Thyroid gland (tissue), 4 donors: Measurements from ENCODE around the gene CCDC106. TPM values are rescaled to one million over a fixed set of nuclear protein-coding genes. Genes with fewer than 3 reads are reported as not detected.

Source experiments
- DNase-seq, 2 donors: peaks; one replicate each; pipeline ENCODE4 v3.0.0-alpha.2; 2019
- H3K27ac ChIP-seq, 3 donors: fragments of 200-600 bp; sonication (generic); 1 replicate in 2 of 3; 2 replicates in 1 of 3; pipeline ENCODE4 v1.5.1; 2016 to 2019; ENCODE audit warnings: mild to moderate bottlenecking in 1 of 3, moderate library complexity in 1 of 3
- H3K27me3 ChIP-seq: fragments of 200-600 bp; sonication (generic); one replicate; pipeline ENCODE4 v1.5.1; 2019
- H3K36me3 ChIP-seq, 2 donors: fragments of 200-600 bp; sonication (generic); one replicate each; pipeline ENCODE4 v1.5.1; 2016 to 2019
- H3K4me1 ChIP-seq, 2 donors: fragments of 200-600 bp; sonication (generic); one replicate each; pipeline ENCODE4 v1.5.1; 2017 to 2019
- H3K4me3 ChIP-seq, 3 donors: fragments of 200-600 bp; sonication (generic); replicated peaks in 1 of 3; 1 replicate in 2 of 3; 2 replicates in 1 of 3; pipeline ENCODE4 v1.5.1; 2016; ENCODE audit warnings: mild to moderate bottlenecking in 1 of 3
- H3K9me3 ChIP-seq: fragments of 200-600 bp; sonication (generic); one replicate; pipeline ENCODE4 v1.5.1; 2017
- POLR2A ChIP-seq, 2 donors: fragments of 450-650 bp; IDR thresholded peaks; one replicate each; pipeline ENCODE4 v1.6.1; 2017; ENCODE audit warnings: antibody characterized with exemption in 2 of 2, mild to moderate bottlenecking in 2 of 2, moderate library complexity in 1 of 2
- WGBS, 2 donors: methylation state at CpG; one replicate each; pipeline ENCODE4 v1.1.5; 2017; 5-methylcytosine and 5-hydroxymethylcytosine counted together
- intact Hi-C: fragments of 100-400 bp; cut with DNase I; formaldehyde crosslinking; loops from one replicate; pipeline ENCODE4 v1.15.1; 2023
- total RNA-seq, 4 donors: library from RNA; depleted of rRNA; stranded (reverse); fragments of >200 nt; gene quantifications; one replicate each; pipeline ENCODE4 v1.2.3, GENCODE V29; 2016
- TF ChIP-seq, protein P1 (sequence below), 6 experiments: fragments of 200-600 bp in 3 of 6; fragments of 450-650 bp in 3 of 6; sonication (generic) in 3 of 6; IDR thresholded peaks; one replicate each; pipeline ENCODE4 v1.5.1; 2016 to 2019; ENCODE audit warnings: antibody characterized with exemption in 6 of 6, mild to moderate bottlenecking in 2 of 6, inconsistent platforms in 1 of 6, moderate library complexity in 1 of 6

Gene CCDC106
- total RNA-seq, 4 donors from 2014 or later: 11.2 to 23.2 (median 20.7) TPM

DNA sequence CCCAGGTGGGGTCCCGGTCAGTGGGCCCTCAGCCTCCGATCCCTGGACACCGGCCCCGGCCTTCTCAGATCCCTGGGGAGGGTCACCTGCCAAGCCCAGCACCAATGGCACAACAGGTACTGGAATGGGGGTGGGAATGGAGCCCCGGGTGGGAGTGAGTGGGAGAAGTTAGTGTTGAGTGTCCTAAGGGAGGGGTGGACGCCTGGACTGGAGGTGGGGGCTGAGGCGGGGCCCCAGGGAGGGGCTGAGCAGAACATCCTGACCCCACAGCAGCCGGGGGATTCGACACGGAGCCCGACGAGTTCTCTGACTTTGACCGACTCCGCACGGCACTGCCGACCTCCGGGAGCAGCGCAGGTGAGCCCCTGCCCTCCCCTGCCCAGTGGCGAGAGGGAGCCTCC lies 44.7 kb downstream of the CCDC106 start:
- intact Hi-C loops: no loop called here
- Histone ChIP-seq H3K9me3 (no peaks in the 10 kb centered on the region), H3K4me3 (no peak overlapping the region), H3K36me3 (peaks cover 88% of the 10 kb centered on the region in 2 donors), H3K4me1 (no peaks in the 10 kb centered on the region), H3K27ac (no peak overlapping the region), H3K27me3 (no peaks in the 10 kb centered on the region)
- TF ChIP-seq POLR2A (IDR thresholded peaks at IDR 0.05): no peak
- TF ChIP-seq, protein P1, sequence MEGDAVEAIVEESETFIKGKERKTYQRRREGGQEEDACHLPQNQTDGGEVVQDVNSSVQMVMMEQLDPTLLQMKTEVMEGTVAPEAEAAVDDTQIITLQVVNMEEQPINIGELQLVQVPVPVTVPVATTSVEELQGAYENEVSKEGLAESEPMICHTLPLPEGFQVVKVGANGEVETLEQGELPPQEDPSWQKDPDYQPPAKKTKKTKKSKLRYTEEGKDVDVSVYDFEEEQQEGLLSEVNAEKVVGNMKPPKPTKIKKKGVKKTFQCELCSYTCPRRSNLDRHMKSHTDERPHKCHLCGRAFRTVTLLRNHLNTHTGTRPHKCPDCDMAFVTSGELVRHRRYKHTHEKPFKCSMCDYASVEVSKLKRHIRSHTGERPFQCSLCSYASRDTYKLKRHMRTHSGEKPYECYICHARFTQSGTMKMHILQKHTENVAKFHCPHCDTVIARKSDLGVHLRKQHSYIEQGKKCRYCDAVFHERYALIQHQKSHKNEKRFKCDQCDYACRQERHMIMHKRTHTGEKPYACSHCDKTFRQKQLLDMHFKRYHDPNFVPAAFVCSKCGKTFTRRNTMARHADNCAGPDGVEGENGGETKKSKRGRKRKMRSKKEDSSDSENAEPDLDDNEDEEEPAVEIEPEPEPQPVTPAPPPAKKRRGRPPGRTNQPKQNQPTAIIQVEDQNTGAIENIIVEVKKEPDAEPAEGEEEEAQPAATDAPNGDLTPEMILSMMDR (IDR thresholded peaks at IDR 0.05): no peak
- WGBS, 2 donors: 95 to 97% methylated on average over 15 to 19 of the region's 19 CpGs
- no peak for DNase-seq

DNA sequence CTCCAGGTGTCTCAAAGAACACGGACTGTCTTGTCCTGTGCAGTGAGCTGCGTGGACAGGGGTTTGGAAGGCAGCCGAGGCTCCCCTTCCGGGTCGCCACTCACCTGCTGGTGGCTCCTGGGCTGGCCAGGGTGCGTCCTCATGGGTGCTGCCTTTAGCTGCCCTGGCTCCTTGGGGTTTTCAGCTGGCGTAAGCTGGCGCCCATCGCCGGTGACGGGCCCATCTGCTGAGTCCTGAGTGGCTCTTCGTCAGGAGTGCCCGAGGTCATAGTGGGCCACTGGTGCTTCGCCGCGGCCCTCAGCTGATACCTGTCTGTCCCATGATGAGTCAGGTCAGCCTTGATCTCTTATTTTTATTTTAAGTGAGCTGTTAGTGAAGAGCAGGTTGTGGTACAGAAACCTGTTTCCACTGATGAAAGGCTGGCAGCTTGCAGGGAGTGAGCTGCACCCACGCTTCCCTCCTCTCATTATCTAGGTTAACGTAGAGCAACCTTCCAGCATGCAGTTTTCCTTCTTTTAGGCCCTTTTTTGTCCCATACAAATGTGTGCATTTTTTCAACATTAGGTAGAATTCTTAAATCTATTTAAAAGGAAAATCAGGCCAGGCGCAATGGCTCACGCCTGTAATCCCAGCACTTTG lies 45.4 kb downstream of the CCDC106 start:
- Histone ChIP-seq H3K9me3 (no peaks in the 10 kb centered on the region), H3K27ac (no peak overlapping the region), H3K27me3 (no peaks in the 10 kb centered on the region), H3K4me3 (no peak overlapping the region), H3K36me3 (peaks cover 85 to 87% of the 10 kb centered on the region in 2 donors), H3K4me1 (no peaks in the 10 kb centered on the region)
- TF ChIP-seq, protein P1 (IDR thresholded peaks at IDR 0.05): no peak
- no peak for TF ChIP-seq POLR2A (IDR thresholded peaks at IDR 0.05)
- intact Hi-C loops: no loop called here
- DNase-seq: no peak
- 97 to 99% methylated on average over 16 to 18 of the region's 20 CpGs for WGBS, 2 donors

DNA sequence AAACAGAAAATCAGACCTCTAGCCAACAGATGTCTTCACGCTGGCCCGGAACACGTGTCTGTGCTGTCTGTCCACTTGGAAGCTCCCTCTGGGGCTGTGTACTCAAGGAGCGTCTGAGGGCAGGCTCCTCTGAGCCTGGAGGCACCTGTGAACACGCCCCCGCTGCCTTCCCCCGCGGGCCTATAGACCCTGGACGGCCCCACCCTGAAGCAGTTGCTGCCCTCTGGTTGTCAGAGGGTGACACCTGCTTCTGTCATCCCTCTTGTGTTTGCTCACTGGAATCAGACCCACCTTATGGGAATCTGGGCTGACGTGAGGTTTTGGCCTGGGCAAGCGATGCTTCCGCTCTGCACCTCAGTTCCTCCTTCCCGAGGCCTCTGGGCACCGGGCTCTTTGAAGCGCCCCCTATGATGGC lies 46.2 kb downstream of the CCDC106 start:
- no peak for DNase-seq
- H3K36me3 ChIP-seq: peaks cover 77 to 79% of the 10 kb centered on the region in 2 donors
- 85 to 89% methylated on average over 9 to 15 of the region's 15 CpGs for WGBS, 2 donors
- H3K4me3 ChIP-seq: no peak overlapping the region
- no peaks in the 10 kb centered on the region for H3K9me3 ChIP-seq
- H3K27me3 ChIP-seq: no peaks in the 10 kb centered on the region
- H3K4me1 ChIP-seq: no peaks in the 10 kb centered on the region
- TF ChIP-seq POLR2A (IDR thresholded peaks at IDR 0.05): no peak
- TF ChIP-seq, protein P1 (IDR thresholded peaks at IDR 0.05): no peak
- H3K27ac ChIP-seq: no peak overlapping the region
- intact Hi-C loops: no loop called here

DNA sequence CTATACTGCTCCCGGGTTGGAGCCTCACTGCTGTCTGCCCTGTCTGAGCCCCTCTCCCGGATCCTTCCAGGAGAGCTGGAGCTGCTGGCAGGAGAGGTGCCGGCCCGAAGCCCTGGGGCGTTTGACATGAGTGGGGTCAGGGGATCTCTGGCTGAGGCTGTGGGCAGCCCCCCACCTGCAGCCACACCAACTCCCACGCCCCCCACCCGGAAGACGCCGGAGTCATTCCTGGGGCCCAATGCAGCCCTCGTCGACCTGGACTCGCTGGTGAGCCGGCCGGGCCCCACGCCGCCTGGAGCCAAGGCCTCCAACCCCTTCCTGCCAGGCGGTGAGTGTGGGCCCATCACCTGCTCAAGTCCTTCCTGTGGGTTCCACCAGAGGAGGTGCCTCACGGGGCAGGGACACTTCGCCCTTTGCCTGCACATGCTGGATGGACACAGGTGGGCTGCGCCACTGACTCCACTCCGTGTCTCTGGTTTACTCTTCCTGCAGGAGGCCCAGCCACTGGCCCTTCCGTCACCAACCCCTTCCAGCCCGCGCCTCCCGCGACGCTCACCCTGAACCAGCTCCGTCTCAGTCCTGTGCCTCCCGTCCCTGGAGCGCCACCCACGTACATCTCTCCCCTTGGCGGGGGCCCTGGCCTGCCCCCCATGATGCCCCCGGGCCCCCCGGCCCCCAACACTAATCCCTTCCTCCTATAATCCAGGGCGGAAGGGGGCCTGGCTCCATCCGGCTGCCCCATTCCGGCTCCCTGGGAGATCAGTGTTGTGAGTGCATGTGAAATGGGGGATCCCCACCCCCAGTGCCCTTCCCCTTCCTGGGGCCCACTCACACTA lies 46.9 kb downstream of the CCDC106 start:
- intact Hi-C loops: no loop called here
- H3K9me3 ChIP-seq: no peaks in the 10 kb centered on the region
- no peaks in the 10 kb centered on the region for H3K4me1 ChIP-seq
- 94 to 97% methylated on average over 22 to 23 of the region's 37 CpGs for WGBS, 2 donors
- TF ChIP-seq, protein P1 (IDR thresholded peaks at IDR 0.05): no peak
- TF ChIP-seq POLR2A (IDR thresholded peaks at IDR 0.05): no peak
- H3K4me3 ChIP-seq: no peak overlapping the region
- H3K27ac ChIP-seq: no peak overlapping the region
- DNase-seq: no peak
- no peaks in the 10 kb centered on the region for H3K27me3 ChIP-seq
- peaks cover 71 to 73% of the 10 kb centered on the region in 2 donors for H3K36me3 ChIP-seq
